Omental fat pad (tissue), 4 donors: ENCODE measurements around the gene NTM. TPM values are rescaled to one million over a fixed set of nuclear protein-coding genes. Genes with fewer than 3 reads are reported as not detected.
"Not testable (repeated sequence)": the region's sequence is repeated elsewhere in the genome, so short reads cannot be mapped to it uniquely, and the experiment has no call there.

Experiments used
- ATAC-seq: fragments of 150-250 bp; one replicate; pipeline ENCODE4 v1.9.1; 2016; ENCODE audit warnings: mild to moderate bottlenecking, moderate library complexity; ENCODE audit not compliant: low FRiP score
- DNase-seq: peaks from one replicate; pipeline ENCODE4 v3.0.0-alpha.2; 2019; ENCODE audit warnings: low spot score
- CTCF ChIP-seq, 3 donors: fragments of 450-650 bp; IDR thresholded peaks; one replicate each; pipeline ENCODE4 v1.5.1; 2016 to 2017; ENCODE audit warnings: antibody characterized with exemption in 3 of 3, mild to moderate bottlenecking in 3 of 3, moderate library complexity in 2 of 3
- total RNA-seq, 4 donors: library from RNA; depleted of rRNA; stranded (reverse); fragments of >200 nt; gene quantifications; one replicate each; pipeline ENCODE4 v1.1.0, GENCODE V29; 2016

NTM gene
- total RNA-seq, 4 donors from 2014 or later, result 0.56 to 5.5 (median 2.4) TPM

GRCh38 chr11:132318421-132319157 lies 948.2 kb downstream of the NTM start:
- DNase-seq, result no peak
- no peak for ATAC-seq
- TF ChIP-seq CTCF (IDR thresholded peaks at IDR 0.05), result no peak

GRCh38 chr11:132319419-132319818 lies 949.0 kb downstream of the NTM start:
- DNase-seq, ATAC-seq: not testable (repeated sequence)

- ATAC-seq, result no peak
- TF ChIP-seq CTCF (IDR thresholded peaks at IDR 0.05), result no peak
- DNase-seq, result no peak
These were observed 960.1 kb downstream of the NTM start for GRCh38 chr11:132330515-132330914.

GRCh38 chr11:132332521-132332920 lies 962.1 kb downstream of the NTM start:
- DNase-seq (no peak), ATAC-seq (no peak)
- TF ChIP-seq CTCF (IDR thresholded peaks at IDR 0.05), result no peak

GRCh38 chr11:132334769-132335280 lies 964.4 kb downstream of the NTM start:
- DNase-seq (no peak), ATAC-seq (no peak)
- TF ChIP-seq CTCF (IDR thresholded peaks at IDR 0.05), result no peak

GRCh38 chr11:132335311-132335710 lies 964.9 kb downstream of the NTM start:
- TF ChIP-seq CTCF (IDR thresholded peaks at IDR 0.05), result no peak
- no peak for ATAC-seq
- DNase-seq, result no peak

- ATAC-seq, result no peak
- no peak for DNase-seq
- no peak for TF ChIP-seq CTCF (IDR thresholded peaks at IDR 0.05)
These were observed 966.5 kb downstream of the NTM start for GRCh38 chr11:132336781-132337535.
